ENCODE measurements around the gene CD1C. TPM values are rescaled to one million over a fixed set of nuclear protein-coding genes. Genes with fewer than 3 reads are reported as not detected.

The CD1C gene
- total and polyA plus RNA-seq, 2 experiments from 2014 or later = not detected

DNA sequence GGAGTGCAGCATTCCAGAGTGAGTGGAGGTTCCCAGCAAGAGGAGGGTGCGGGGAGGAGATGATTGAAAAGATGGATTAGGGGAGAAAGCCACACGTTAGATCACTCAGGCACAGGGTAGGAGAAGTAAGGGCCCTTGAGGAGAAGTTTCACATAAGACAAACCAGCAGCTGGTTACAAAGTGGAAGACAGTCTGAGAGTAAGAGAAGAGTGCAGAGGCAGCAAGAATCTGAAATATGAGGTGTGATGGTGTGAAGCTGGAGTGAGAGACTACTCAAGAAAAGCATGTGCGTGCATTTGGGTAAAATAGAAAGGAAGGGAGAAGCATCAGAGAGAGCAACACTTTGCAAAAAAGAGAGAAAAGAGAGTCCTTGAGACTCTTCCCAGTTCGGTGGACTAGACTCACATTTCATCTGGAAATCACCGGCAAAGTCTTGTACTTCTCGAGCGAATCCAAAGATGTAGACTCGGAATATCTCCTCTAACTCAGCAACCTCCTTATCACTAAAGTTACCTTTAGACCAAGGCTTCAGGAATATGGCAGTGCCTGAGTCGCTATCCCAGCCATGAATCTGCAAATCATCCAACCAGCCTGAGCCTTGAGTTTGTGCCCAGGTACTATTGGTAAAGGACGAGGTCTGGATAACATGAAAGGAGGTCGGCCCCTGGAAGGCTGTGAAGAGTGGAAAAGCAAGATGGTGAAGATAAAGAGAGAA is 40.8 kb downstream of the CD1C start:
- H3K9me3 ChIP-seq (ENCODE audit: low read depth) = no peaks in the 10 kb centered on the region
- H3K27me3 ChIP-seq = no peaks in the 10 kb centered on the region
- H3K79me2 ChIP-seq = no peaks in the 10 kb centered on the region
- no peak overlapping the region for H3K4me3 ChIP-seq
- no peak overlapping the region for H3K4me2 ChIP-seq
- TF ChIP-seq EZH2 (IDR thresholded peaks at IDR 0.05; ENCODE audit: borderline replicate concordance) = no peak
- TF ChIP-seq EZH2phosphoT487 (IDR thresholded peaks at IDR 0.05; ENCODE audit: low read depth, severe bottlenecking, unreplicated experiment) = no peak
- TF ChIP-seq, protein P1, sequence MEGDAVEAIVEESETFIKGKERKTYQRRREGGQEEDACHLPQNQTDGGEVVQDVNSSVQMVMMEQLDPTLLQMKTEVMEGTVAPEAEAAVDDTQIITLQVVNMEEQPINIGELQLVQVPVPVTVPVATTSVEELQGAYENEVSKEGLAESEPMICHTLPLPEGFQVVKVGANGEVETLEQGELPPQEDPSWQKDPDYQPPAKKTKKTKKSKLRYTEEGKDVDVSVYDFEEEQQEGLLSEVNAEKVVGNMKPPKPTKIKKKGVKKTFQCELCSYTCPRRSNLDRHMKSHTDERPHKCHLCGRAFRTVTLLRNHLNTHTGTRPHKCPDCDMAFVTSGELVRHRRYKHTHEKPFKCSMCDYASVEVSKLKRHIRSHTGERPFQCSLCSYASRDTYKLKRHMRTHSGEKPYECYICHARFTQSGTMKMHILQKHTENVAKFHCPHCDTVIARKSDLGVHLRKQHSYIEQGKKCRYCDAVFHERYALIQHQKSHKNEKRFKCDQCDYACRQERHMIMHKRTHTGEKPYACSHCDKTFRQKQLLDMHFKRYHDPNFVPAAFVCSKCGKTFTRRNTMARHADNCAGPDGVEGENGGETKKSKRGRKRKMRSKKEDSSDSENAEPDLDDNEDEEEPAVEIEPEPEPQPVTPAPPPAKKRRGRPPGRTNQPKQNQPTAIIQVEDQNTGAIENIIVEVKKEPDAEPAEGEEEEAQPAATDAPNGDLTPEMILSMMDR (IDR thresholded peaks at IDR 0.05; ENCODE audit: poor library complexity) = no peak
- no peak for DNase-seq (ENCODE audit: low spot score)
- H3K4me1 ChIP-seq (ENCODE audit: insufficient read depth) = no peaks in the 10 kb centered on the region
- H3K36me3 ChIP-seq (replicated peaks; ENCODE audit: insufficient read depth, low read depth) = no peaks in the 10 kb centered on the region
- 85% methylated on average over 11 of the region's 11 CpGs for WGBS (ENCODE audit: low lambda C conversion rate, missing lambda C conversion rate)
- no peaks in the 10 kb centered on the region for H4K20me1 ChIP-seq (ENCODE audit: insufficient read depth, poor library complexity, severe bottlenecking)
- no peak overlapping the region for H2AFZ ChIP-seq
- no peak overlapping the region for H3K27ac ChIP-seq
- H3K9me2 ChIP-seq (replicated peaks; ENCODE audit: insufficient read depth) = no peaks in the 10 kb centered on the region

DNA sequence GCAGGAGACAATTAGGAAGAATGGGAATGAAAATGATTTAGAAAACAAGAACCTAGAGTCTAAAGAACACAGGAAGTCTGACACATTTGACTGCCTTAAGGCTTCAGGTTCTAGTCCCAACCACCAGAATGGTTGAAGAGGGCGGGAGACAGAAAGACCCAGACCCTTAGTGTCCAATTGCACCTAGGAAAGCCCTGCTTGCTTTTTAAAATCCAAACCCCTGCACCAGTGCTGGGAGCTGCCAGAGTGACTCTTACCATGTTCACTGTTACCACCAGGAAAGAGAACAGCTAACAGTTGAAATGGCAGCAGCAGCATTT is 41.3 kb downstream of the CD1C start:
- no peaks in the 10 kb centered on the region for H3K9me2 ChIP-seq (replicated peaks; ENCODE audit: insufficient read depth)
- no peaks in the 10 kb centered on the region for H3K79me2 ChIP-seq
- no peaks in the 10 kb centered on the region for H4K20me1 ChIP-seq (ENCODE audit: insufficient read depth, poor library complexity, severe bottlenecking)
- H3K9me3 ChIP-seq (ENCODE audit: low read depth) = no peaks in the 10 kb centered on the region
- H3K4me2 ChIP-seq = no peak overlapping the region
- no peak for DNase-seq (ENCODE audit: low spot score)
- 81% methylated on average over 1 of the region's 1 CpG for WGBS (ENCODE audit: low lambda C conversion rate, missing lambda C conversion rate)
- no peak overlapping the region for H3K4me3 ChIP-seq
- H3K4me1 ChIP-seq (ENCODE audit: insufficient read depth) = no peaks in the 10 kb centered on the region
- no peaks in the 10 kb centered on the region for H3K27me3 ChIP-seq
- no peak overlapping the region for H3K27ac ChIP-seq
- no peak for TF ChIP-seq EZH2 (IDR thresholded peaks at IDR 0.05; ENCODE audit: borderline replicate concordance)
- TF ChIP-seq, protein P1 (IDR thresholded peaks at IDR 0.05; ENCODE audit: poor library complexity) = no peak
- TF ChIP-seq EZH2phosphoT487 (IDR thresholded peaks at IDR 0.05; ENCODE audit: low read depth, severe bottlenecking, unreplicated experiment) = no peak
- no peaks in the 10 kb centered on the region for H3K36me3 ChIP-seq (replicated peaks; ENCODE audit: insufficient read depth, low read depth)
- no peak overlapping the region for H2AFZ ChIP-seq

DNA sequence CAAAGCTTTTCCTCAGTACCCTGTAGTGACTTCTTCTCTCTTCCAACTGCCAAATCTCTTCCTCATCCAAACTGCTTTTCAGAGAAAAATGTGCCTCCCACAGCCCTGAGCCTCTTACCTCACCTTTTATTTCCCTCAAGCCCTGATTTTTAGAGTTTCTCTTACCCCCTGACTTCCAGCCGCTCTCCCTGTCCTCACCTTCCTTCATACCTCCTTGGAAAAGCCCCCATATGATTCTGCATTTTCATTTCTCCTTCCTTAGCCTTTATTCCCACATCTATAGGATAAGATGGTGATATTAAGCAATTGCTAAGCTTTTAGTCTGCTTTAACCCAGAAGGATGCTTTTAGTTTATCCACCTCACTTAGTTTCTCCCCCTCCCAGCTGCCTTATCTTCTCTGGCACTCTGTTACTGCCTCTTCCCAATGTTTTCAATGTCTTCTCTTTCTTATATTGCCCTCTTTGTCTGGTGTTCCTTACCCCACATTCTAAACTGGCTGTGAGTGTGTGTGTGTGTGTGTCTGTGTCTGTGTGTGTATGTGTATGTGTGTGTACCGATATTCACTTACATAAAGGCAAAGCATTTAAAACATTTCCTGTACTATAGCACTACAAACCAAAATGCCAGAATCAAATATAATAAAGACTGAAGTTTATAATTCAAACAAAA is 41.9 kb downstream of the CD1C start, which contains the start of gene CD1B:
Gene CD1B, minus strand, starts transcription at position 51 of the 670 bp plus-strand sequence. CDS start 108 bp downstream, outside the sequence.
- H3K79me2 ChIP-seq = no peaks in the 10 kb centered on the region
- no peaks in the 10 kb centered on the region for H3K36me3 ChIP-seq (replicated peaks; ENCODE audit: insufficient read depth, low read depth)
- no peaks in the 10 kb centered on the region for H3K27me3 ChIP-seq
- TF ChIP-seq EZH2phosphoT487 (IDR thresholded peaks at IDR 0.05; ENCODE audit: low read depth, severe bottlenecking, unreplicated experiment) (no peak), EZH2 (IDR thresholded peaks at IDR 0.05; ENCODE audit: borderline replicate concordance) (no peak)
- no peak within 1 kb of the TSS for H2AFZ ChIP-seq
- no peak within 1 kb of the TSS for H3K4me3 ChIP-seq
- 90% methylated on average over 2 of the region's 2 CpGs for WGBS (ENCODE audit: low lambda C conversion rate, missing lambda C conversion rate)
- no peak within 1 kb of the TSS for H3K27ac ChIP-seq
- no peaks in the 10 kb centered on the region for H3K9me2 ChIP-seq (replicated peaks; ENCODE audit: insufficient read depth)
- H3K4me1 ChIP-seq (ENCODE audit: insufficient read depth) = no peaks in the 10 kb centered on the region
- H3K4me2 ChIP-seq = no peak within 1 kb of the TSS
- H4K20me1 ChIP-seq (ENCODE audit: insufficient read depth, poor library complexity, severe bottlenecking) = no peaks in the 10 kb centered on the region
- no peak for DNase-seq (ENCODE audit: low spot score)
- H3K9me3 ChIP-seq (ENCODE audit: low read depth) = no peaks in the 10 kb centered on the region

All from hepatocyte (in vitro differentiated cells).